Measurements from ENCODE around the gene ETS2. TPM values are rescaled to one million over a fixed set of nuclear protein-coding genes. Genes with fewer than 3 reads are reported as not detected.

ETS2 gene
- total RNA-seq, 1 experiment from 2014 or later = 35.3 TPM

DNA sequence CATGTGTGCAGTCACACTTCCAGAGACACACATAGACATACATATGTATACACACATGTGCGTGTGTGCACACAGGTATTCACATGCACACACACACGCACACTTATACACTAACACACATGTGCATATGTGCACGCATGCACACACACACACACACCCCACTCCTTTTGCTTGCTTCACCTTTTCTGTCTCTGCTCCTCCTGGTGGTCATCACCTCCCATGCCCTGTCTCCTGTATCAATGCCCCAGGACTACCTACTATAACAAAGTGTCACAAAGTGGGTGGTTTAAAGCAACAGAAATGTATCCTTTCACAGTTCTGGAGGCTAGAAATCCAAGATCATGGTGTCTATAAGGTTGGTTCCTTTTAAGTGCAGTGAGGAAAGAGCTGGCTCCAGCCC, 27.4 kb downstream of the ETS2 start:
- Histone ChIP-seq H2BK20ac (ENCODE audit: low read depth, low read length, poor library complexity, severe bottlenecking) (no peak overlapping the region), H2AFZ (ENCODE audit: low read length) (no peak overlapping the region), H4K91ac (ENCODE audit: insufficient read length, low read depth, low read length) (no peak overlapping the region), H2AK5ac (ENCODE audit: insufficient read length, low read length) (no peak overlapping the region), H2BK120ac (ENCODE audit: low read depth, low read length, poor library complexity, severe bottlenecking) (no peak overlapping the region), H2BK15ac (ENCODE audit: low read depth, low read length) (no peak overlapping the region), H3K79me1 (ENCODE audit: insufficient read depth, low read depth, low read length, poor library complexity, severe bottlenecking) (no peaks in the 10 kb centered on the region), H3K27ac (ENCODE audit: insufficient read length, low read depth, low read length) (no peak overlapping the region), H3T11ph (ENCODE audit: low read length) (no peak overlapping the region), H3K23ac (ENCODE audit: insufficient read length, low read depth, low read length) (no peak overlapping the region), H3K79me2 (ENCODE audit: insufficient read depth, low read length) (no peaks in the 10 kb centered on the region), H3K18ac (ENCODE audit: insufficient read length, low read depth, low read length) (no peak overlapping the region), H3K23me2 (ENCODE audit: insufficient read length, low read depth, low read length, poor library complexity, severe bottlenecking) (no peaks in the 10 kb centered on the region), H3K56ac (ENCODE audit: insufficient read length, low read depth, low read length) (no peak overlapping the region), H2BK5ac (ENCODE audit: insufficient read length, low read length) (no peak overlapping the region), H3K4me2 (ENCODE audit: insufficient read depth, insufficient read length, low read length) (no peak overlapping the region), H3K14ac (ENCODE audit: insufficient read depth, low read length) (no peak overlapping the region), H4K8ac (replicated peaks; ENCODE audit: insufficient read length, low read depth, low read length) (no peak overlapping the region), H4K5ac (ENCODE audit: insufficient read length, low read depth, low read length) (no peak overlapping the region), H3K4ac (ENCODE audit: low read depth, low read length) (no peak overlapping the region), H2BK12ac (ENCODE audit: insufficient read length, low read depth, low read length) (no peak overlapping the region), H3K9ac (ENCODE audit: extremely low read depth, insufficient read length, low read length) (no peak overlapping the region), H3K4me1 (ENCODE audit: insufficient read depth, low read length) (no peaks in the 10 kb centered on the region), H3K9me3 (ENCODE audit: control insufficient read depth, low read depth, low read length) (no peaks in the 10 kb centered on the region), H4K20me1 (ENCODE audit: control insufficient read depth, insufficient read depth, insufficient read length) (no peaks in the 10 kb centered on the region), H3K27me3 (ENCODE audit: insufficient read depth, low read length) (no peaks in the 10 kb centered on the region)
- no CpG with 5 or more reads among the region's 3 CpGs for WGBS (ENCODE audit: extremely low coverage, insufficient read length, low lambda C conversion rate)
- H3K27ac Mint-ChIP-seq = no peak overlapping the region
- no peaks in the 10 kb centered on the region; a peak in 2 of 5 replicates for H3K9me3 Mint-ChIP-seq
- no peaks in the 10 kb centered on the region for H3K36me3 Mint-ChIP-seq (ENCODE audit: insufficient read depth in 1 of 3, low read depth in 3 of 3)
- TF ChIP-seq, protein P1, sequence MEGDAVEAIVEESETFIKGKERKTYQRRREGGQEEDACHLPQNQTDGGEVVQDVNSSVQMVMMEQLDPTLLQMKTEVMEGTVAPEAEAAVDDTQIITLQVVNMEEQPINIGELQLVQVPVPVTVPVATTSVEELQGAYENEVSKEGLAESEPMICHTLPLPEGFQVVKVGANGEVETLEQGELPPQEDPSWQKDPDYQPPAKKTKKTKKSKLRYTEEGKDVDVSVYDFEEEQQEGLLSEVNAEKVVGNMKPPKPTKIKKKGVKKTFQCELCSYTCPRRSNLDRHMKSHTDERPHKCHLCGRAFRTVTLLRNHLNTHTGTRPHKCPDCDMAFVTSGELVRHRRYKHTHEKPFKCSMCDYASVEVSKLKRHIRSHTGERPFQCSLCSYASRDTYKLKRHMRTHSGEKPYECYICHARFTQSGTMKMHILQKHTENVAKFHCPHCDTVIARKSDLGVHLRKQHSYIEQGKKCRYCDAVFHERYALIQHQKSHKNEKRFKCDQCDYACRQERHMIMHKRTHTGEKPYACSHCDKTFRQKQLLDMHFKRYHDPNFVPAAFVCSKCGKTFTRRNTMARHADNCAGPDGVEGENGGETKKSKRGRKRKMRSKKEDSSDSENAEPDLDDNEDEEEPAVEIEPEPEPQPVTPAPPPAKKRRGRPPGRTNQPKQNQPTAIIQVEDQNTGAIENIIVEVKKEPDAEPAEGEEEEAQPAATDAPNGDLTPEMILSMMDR (conservative IDR thresholded peaks at IDR 0.05) = peak; percentile 49; the same call in 2 of the 3 replicates
- DNase-seq = no peak
- H3K4me3 Mint-ChIP-seq = no peak overlapping the region
- H3K4me1 Mint-ChIP-seq = peaks cover 7 to 10% of the 10 kb centered on the region in 2 experiments; a peak in 3 of 4 replicates
- H3K27me3 Mint-ChIP-seq (ENCODE audit: low read depth) = no peaks in the 10 kb centered on the region; the same call in 1 of the 2 replicates

Measured in H9 (cell line).